B cell (primary cell): ENCODE measurements around the gene ADH4. TPM values are rescaled to one million over a fixed set of nuclear protein-coding genes. Genes with fewer than 3 reads are reported as not detected.
"Not testable (repeated sequence)": the region's sequence is repeated elsewhere in the genome, so short reads cannot be mapped to it uniquely, and the experiment has no call there.

Experiments
- ATAC-seq: fragments of 200-7000 bp; cut with Tn5 transposase; one replicate; pipeline ENCODE4 v1.10.0; 2021; ENCODE audit warnings: low read depth, mild to moderate bottlenecking, moderate number of reproducible peaks, moderate library complexity
- CTCF ChIA-PET: fragments of 350-600 bp; sonication (Branson Sonifier 250); formaldehyde crosslinking; loops from one replicate; lab custom pipeline; 2021; ENCODE audit warnings: antibody characterized with exemption, inconsistent platforms; lab: Charles Lee
- POLR2A ChIA-PET: fragments of 350-600 bp; sonication (Branson Sonifier 250); formaldehyde crosslinking; loops from one replicate; lab custom pipeline; 2021; ENCODE audit warnings: antibody characterized with exemption; lab: Charles Lee
- DNase-seq: peaks from one replicate; pipeline ENCODE4 v3.0.0; 2013
- H2AFZ ChIP-seq: 2 replicates; pipeline ENCODE4 v1.6.1; 2012; ENCODE audit warnings: mild to moderate bottlenecking, low read depth, low read length; ENCODE audit not compliant: insufficient read depth, poor library complexity, severe bottlenecking
- H3K27ac ChIP-seq, 2 donors: 1 replicate in 1 of 2; 2 replicates in 1 of 2; pipeline ENCODE4 v1.5.1; 2012 to 2013; ENCODE audit warnings: low read length in 2 of 2, mild to moderate bottlenecking in 2 of 2, moderate library complexity in 1 of 2
- H3K27me3 ChIP-seq, 4 experiments: fragments of 200-600 bp in 1 of 4; sonication (generic) in 1 of 4; replicated peaks in 1 of 4; 1 replicate in 2 of 4; 2 replicates in 2 of 4; pipeline versions ENCODE4 v1.6.1 to v1.7.0; 2013 to 2016; ENCODE audit warnings: low read length in 3 of 4, mild to moderate bottlenecking in 2 of 4, mixed read lengths in 1 of 4, moderate library complexity in 1 of 4; ENCODE audit not compliant: insufficient read depth in 4 of 4, control insufficient read depth in 3 of 4; ENCODE audit errors: control extremely low read depth in 1 of 4
- H3K36me3 ChIP-seq, 2 experiments: replicated peaks in 1 of 2; 1 replicate in 1 of 2; 2 replicates in 1 of 2; pipeline versions ENCODE4 v1.6.1 to v1.7.1; 2013; ENCODE audit warnings: low read length in 1 of 2; ENCODE audit not compliant: insufficient read depth in 2 of 2, control insufficient read depth in 1 of 2; ENCODE audit errors: control extremely low read depth in 1 of 2, extremely low read depth in 1 of 2
- H3K4me1 ChIP-seq, 2 donors: fragments of 200-600 bp in 1 of 2; sonication (generic) in 1 of 2; 1 replicate in 1 of 2; 2 replicates in 1 of 2; pipeline versions ENCODE4 v1.5.1 to v1.6.1; 2013 to 2017; ENCODE audit warnings: low read length in 2 of 2; ENCODE audit not compliant: control insufficient read depth in 2 of 2, insufficient read depth in 2 of 2
- H3K4me2 ChIP-seq: replicated peaks from 2 replicates; pipeline ENCODE3; 2012; ENCODE audit warnings: mild to moderate bottlenecking, low read depth, low read length; ENCODE audit not compliant: poor library complexity, severe bottlenecking
- H3K4me3 ChIP-seq, 5 experiments: fragments of 200-600 bp in 1 of 5; sonication (generic) in 1 of 5; 1 replicate in 3 of 5; 2 replicates in 2 of 5; pipeline versions ENCODE4 v1.5.1 to v1.7.0; 2011 to 2016; ENCODE audit warnings: low read length in 4 of 5, mild to moderate bottlenecking in 4 of 5, low read depth in 2 of 5, control low read depth in 1 of 5, moderate library complexity in 1 of 5; ENCODE audit not compliant: insufficient read depth in 1 of 5; ENCODE audit errors: control extremely low read depth in 1 of 5, extremely low read depth in 1 of 5
- H3K79me2 ChIP-seq: fragments of 200-600 bp; sonication (generic); one replicate; pipeline ENCODE4 v1.6.0; 2016; ENCODE audit warnings: low read length; ENCODE audit not compliant: control insufficient read depth, insufficient read depth
- H3K9ac ChIP-seq: fragments of 200-600 bp; sonication (generic); 2 replicates; pipeline ENCODE4 v1.6.1; 2017; ENCODE audit warnings: mild to moderate bottlenecking, low read length, moderate library complexity
- H3K9me3 ChIP-seq, 3 donors: one replicate each; pipeline versions ENCODE4 v1.6.1 to v1.7.1; 2013; ENCODE audit warnings: low read length in 2 of 3; ENCODE audit not compliant: control insufficient read depth in 2 of 3, insufficient read depth in 1 of 3; ENCODE audit errors: control extremely low read depth in 1 of 3
- H4K20me1 ChIP-seq: 2 replicates; pipeline ENCODE4 v1.6.0; 2012; ENCODE audit warnings: mild to moderate bottlenecking, low read length; ENCODE audit not compliant: insufficient read depth, control insufficient read depth, poor library complexity, severe bottlenecking
- H3K27ac Mint-ChIP-seq: one replicate; pipeline ENCODE4 v1.8.0; 2021; ENCODE audit warnings: mixed read lengths
- H3K27me3 Mint-ChIP-seq: one replicate; pipeline ENCODE4 v1.8.0; 2021; ENCODE audit warnings: mixed read lengths
- H3K4me1 Mint-ChIP-seq: one replicate; pipeline ENCODE4 v1.8.0; 2021; ENCODE audit warnings: mixed read lengths
- H3K4me3 Mint-ChIP-seq: one replicate; pipeline ENCODE4 v1.8.0; 2021; ENCODE audit warnings: mixed read lengths
- H3K9me3 Mint-ChIP-seq: one replicate; pipeline ENCODE4 v1.8.0; 2022; ENCODE audit warnings: mixed read lengths; ENCODE audit not compliant: insufficient read depth
- EZH2 ChIP-seq: IDR thresholded peaks from 2 replicates; pipeline ENCODE4 v1.6.1; 2012; ENCODE audit warnings: borderline replicate concordance, low read depth, mild to moderate bottlenecking, moderate library complexity, low read length; ENCODE audit not compliant: insufficient read depth, poor library complexity, severe bottlenecking
- WGBS: methylation state at CpG from one replicate; pipeline ENCODE4 v1.1.5; 2013; ENCODE audit warnings: missing lambda C conversion rate; ENCODE audit not compliant: insufficient coverage; 5-methylcytosine and 5-hydroxymethylcytosine counted together
- intact Hi-C: fragments of 100-400 bp; cut with micrococcal nuclease; formaldehyde crosslinking; loops from one replicate; pipeline ENCODE4 v1.10.0; 2022
- polyA minus RNA-seq: library from RNA; depleted of rRNA, polyadenylated mRNA; stranded (reverse); fragments of >200 nt; gene quantifications from 2 replicates; pipeline ENCODE4 v1.2.3, GENCODE V29; 2012
- polyA plus RNA-seq: library from polyadenylated mRNA; depleted of rRNA; stranded (reverse); fragments of >200 nt; gene quantifications from 2 replicates; pipeline ENCODE4 v1.2.3, GENCODE V29; 2012
- total RNA-seq, 2 donors: library from RNA; stranded (reverse); fragments of 120-200 nt in 1 of 2; gene quantifications; 1 replicate in 1 of 2; 2 replicates in 1 of 2; pipeline versions ENCODE4 v1.2.3 to v1.2.4, GENCODE V29; 2013 to 2022
- TF ChIP-seq, protein P1 (sequence below): fragments of 200-600 bp; IDR thresholded peaks from one replicate; pipeline ENCODE4 v1.8.0; 2022; ENCODE audit warnings: antibody characterized with exemption, mild to moderate bottlenecking

Gene ADH4
- total RNA-seq (not detected in 2 replicates), polyA plus RNA-seq (not detected in 2 replicates), polyA minus RNA-seq (not detected in 2 replicates)
- total RNA-seq (2013), result not detected

DNA sequence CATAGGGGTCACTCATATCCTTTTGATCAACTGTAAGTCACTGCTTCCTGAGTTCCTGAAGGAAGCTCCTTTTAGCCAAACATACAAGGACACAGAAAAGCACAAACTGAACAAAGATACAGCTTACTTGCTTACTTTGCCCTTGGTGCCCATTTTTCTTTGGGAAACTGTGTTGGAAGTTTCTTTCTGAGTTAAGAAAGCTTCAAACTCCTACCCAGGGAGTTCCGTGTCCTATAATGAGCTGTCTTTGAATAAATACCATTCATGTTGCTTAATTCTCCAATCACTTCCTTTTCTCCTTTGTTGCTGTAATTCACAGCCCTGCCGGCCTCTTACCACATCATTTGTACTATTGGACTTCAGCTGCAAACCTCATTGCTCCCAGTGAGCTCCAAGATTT is at the start of gene ADH4:
Gene ADH4 (minus strand): TSS at position 228 of the 400 bp plus-strand sequence. CDS start 75 bp downstream, at position 153.
- no peak within 1 kb of the TSS for H3K9ac ChIP-seq
- Mint-ChIP-seq H3K9me3 (no peaks in the 10 kb centered on the region), H3K4me3 (no peak within 1 kb of the TSS), H3K27me3 (no peaks in the 10 kb centered on the region), H3K27ac (no peak within 1 kb of the TSS), H3K4me1 (no peaks in the 10 kb centered on the region)
- ChIA-PET POLR2A (no interaction called here), CTCF (no interaction called here)
- intact Hi-C loops, result no loop called here
- no peaks in the 10 kb centered on the region for H3K27me3 ChIP-seq
- no peak within 1 kb of the TSS for H3K4me3 ChIP-seq
- no peaks in the 10 kb centered on the region for H3K4me1 ChIP-seq
- H3K9me3 ChIP-seq, result no peaks in the 10 kb centered on the region
- DNase-seq (no peak), ATAC-seq (no peak)
- H3K27ac ChIP-seq, result no peak within 1 kb of the TSS
- TF ChIP-seq, protein P1, sequence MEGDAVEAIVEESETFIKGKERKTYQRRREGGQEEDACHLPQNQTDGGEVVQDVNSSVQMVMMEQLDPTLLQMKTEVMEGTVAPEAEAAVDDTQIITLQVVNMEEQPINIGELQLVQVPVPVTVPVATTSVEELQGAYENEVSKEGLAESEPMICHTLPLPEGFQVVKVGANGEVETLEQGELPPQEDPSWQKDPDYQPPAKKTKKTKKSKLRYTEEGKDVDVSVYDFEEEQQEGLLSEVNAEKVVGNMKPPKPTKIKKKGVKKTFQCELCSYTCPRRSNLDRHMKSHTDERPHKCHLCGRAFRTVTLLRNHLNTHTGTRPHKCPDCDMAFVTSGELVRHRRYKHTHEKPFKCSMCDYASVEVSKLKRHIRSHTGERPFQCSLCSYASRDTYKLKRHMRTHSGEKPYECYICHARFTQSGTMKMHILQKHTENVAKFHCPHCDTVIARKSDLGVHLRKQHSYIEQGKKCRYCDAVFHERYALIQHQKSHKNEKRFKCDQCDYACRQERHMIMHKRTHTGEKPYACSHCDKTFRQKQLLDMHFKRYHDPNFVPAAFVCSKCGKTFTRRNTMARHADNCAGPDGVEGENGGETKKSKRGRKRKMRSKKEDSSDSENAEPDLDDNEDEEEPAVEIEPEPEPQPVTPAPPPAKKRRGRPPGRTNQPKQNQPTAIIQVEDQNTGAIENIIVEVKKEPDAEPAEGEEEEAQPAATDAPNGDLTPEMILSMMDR, result no peak
- H3K4me2 ChIP-seq, result no peak within 1 kb of the TSS
- no peaks in the 10 kb centered on the region for H3K36me3 ChIP-seq
- no peaks in the 10 kb centered on the region for H3K79me2 ChIP-seq
- no CpG with 5 or more reads among the region's 2 CpGs for WGBS
- H2AFZ ChIP-seq, result no peak within 1 kb of the TSS
- no peaks in the 10 kb centered on the region for H4K20me1 ChIP-seq

DNA sequence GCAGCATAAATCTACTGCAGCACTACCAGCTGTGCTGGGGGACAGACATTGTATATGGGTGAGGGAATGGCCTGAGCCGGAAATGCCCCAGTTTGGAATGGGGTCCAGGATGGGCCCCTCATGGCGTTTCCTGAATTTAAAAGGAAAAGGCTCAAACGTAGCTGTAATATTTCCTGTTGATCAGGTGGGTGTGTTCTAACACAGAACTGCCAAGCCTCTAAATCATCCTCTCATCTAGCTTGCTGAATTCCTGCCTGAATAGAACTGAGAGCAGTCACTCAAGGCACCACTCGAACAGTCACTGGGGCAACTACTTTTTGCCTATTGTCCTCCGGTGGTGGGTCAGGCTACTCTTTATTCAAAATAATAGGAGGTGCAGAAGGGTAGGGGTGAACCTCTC is 46.2 kb upstream of the ADH4 start:
- Histone ChIP-seq H3K36me3 (no peaks in the 10 kb centered on the region), H3K27ac (no peak overlapping the region), H3K4me3 (no peak overlapping the region), H3K79me2 (no peaks in the 10 kb centered on the region), H3K9me3 (peaks cover 0 to 24% (median under 1%) of the 10 kb centered on the region in 3 donors), H3K4me2 (no peak overlapping the region), H3K4me1 (no peaks in the 10 kb centered on the region), H3K27me3 (no peaks in the 10 kb centered on the region), H4K20me1 (no peaks in the 10 kb centered on the region), H2AFZ (no peak overlapping the region), H3K9ac (no peak overlapping the region)
- no peaks in the 10 kb centered on the region for H3K27me3 Mint-ChIP-seq
- H3K9me3 Mint-ChIP-seq, result peaks cover 11% of the 10 kb centered on the region
- ChIA-PET POLR2A (no interaction called here), CTCF (no interaction called here)
- no peak for ATAC-seq
- no peaks in the 10 kb centered on the region for H3K4me1 Mint-ChIP-seq
- intact Hi-C loops, result no loop called here
- no peak for DNase-seq
- WGBS, result 60% methylated on average over 2 of the region's 5 CpGs
- TF ChIP-seq EZH2, result no peak
- TF ChIP-seq, protein P1, result no peak
- H3K27ac Mint-ChIP-seq, result no peak overlapping the region
- H3K4me3 Mint-ChIP-seq, result no peak overlapping the region

DNA sequence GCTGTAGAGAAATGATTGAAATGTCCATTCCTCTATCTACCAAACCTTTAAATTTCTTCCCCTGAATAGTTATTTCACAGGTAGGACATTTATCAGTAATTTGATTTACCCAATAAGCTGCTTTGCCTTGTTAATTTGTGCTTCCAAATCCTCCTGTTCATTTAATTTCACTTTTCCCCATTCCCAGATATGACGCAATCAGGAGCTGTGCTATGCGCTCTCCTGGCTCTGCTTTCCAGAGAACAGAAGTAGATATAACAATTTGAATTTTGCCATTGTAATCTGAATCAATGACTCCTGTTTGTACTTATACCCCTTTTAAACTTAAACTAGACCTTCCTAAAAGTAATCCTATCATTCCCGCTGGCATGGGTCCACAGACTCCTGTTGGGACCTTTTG is 45.8 kb upstream of the ADH4 start:
- POLR2A ChIA-PET, H3K27ac Mint-ChIP-seq, H3K9ac ChIP-seq, H4K20me1 ChIP-seq, H2AFZ ChIP-seq, DNase-seq, CTCF ChIA-PET, H3K27me3 ChIP-seq, H3K27ac ChIP-seq, H3K4me3 ChIP-seq, H3K79me2 ChIP-seq, H3K4me2 ChIP-seq, H3K27me3 Mint-ChIP-seq, intact Hi-C loops, ATAC-seq, H3K4me3 Mint-ChIP-seq, H3K36me3 ChIP-seq, H3K4me1 ChIP-seq, H3K4me1 Mint-ChIP-seq: not testable (repeated sequence)
- H3K9me3 ChIP-seq, result peaks cover 0 to 24% (median 4%) of the 10 kb centered on the region in 3 donors
- WGBS, result 100% methylated on average over 1 of the region's 3 CpGs
- peaks cover 11% of the 10 kb centered on the region for H3K9me3 Mint-ChIP-seq
